H1 (cell line): ENCODE measurements around the gene IL13RA1. TPM values are rescaled to one million over a fixed set of nuclear protein-coding genes. Genes with fewer than 3 reads are reported as not detected.

Experiments used
- CREB1 ChIP-seq: IDR thresholded peaks from 2 replicates; pipeline ENCODE4 v1.6.1; 2012; ENCODE audit warnings: inconsistent platforms
- RBBP5 ChIP-seq: IDR thresholded peaks from 2 replicates; pipeline ENCODE4 v1.7.1; 2012; ENCODE audit warnings: low read depth, mild to moderate bottlenecking, inconsistent platforms, low read length, moderate library complexity, borderline replicate concordance
- TEAD4 ChIP-seq: IDR thresholded peaks from 2 replicates; pipeline ENCODE4 v1.6.1; 2012; ENCODE audit warnings: low read depth, low read length, inconsistent platforms, mixed read lengths
- polyA plus RNA-seq, 7 experiments: library from polyadenylated mRNA; depleted of rRNA in 3 of 7; stranded (reverse) in 5 of 7; unstranded in 2 of 7; fragments of >200 nt in 5 of 7; fragments of 200-250 nt in 2 of 7; gene quantifications; 1 replicate in 5 of 7; 2 replicates in 1 of 7; 4 replicates in 1 of 7; pipeline versions ENCODE4 v1.2.1 to v1.2.3, GENCODE V29; 2011 to 2013; ENCODE audit warnings: missing spikeins in 2 of 7, mixed read lengths in 2 of 7
- total RNA-seq: library from RNA; stranded (reverse); fragmentation: NEBNext Ultra II Directional; extraction: Animal tissue kit (Norgen Biotek cat#: 25700); gene quantifications from 2 replicates; pipeline ENCODE4 v1.2.1, GENCODE V29; 2021
- TF ChIP-seq, protein P1 (sequence below), 3 experiments: IDR thresholded peaks; 1 replicate in 2 of 3; 2 replicates in 1 of 3; pipeline versions ENCODE4 v1.5.1 to v1.6.1; 2011; ENCODE audit warnings: low read length in 3 of 3, mild to moderate bottlenecking in 3 of 3, inconsistent platforms in 2 of 3, low read depth in 1 of 3, moderate library complexity in 1 of 3; ENCODE audit not compliant: insufficient read depth in 1 of 3; ENCODE audit errors: control extremely low read depth in 1 of 3
- TF ChIP-seq, protein P2 (sequence below): fragments of 300-600 bp; sonication (generic); IDR thresholded peaks from 2 replicates; pipeline ENCODE4 v1.7.1; 2012; ENCODE audit warnings: low read length, moderate library complexity, mild to moderate bottlenecking, inconsistent platforms; ENCODE audit not compliant: insufficient replicate concordance
- TF ChIP-seq, protein P3 (sequence below): IDR thresholded peaks from 2 replicates; pipeline ENCODE4 v1.6.1; 2011; ENCODE audit warnings: low read depth, mild to moderate bottlenecking, low read length; ENCODE audit not compliant: insufficient read depth

The IL13RA1 gene
- total and polyA plus RNA-seq, 2 of the 8 experiments (the other 6 are each of a cell fraction or from before 2014, with no cell fraction given): 3.3 to 9.4 TPM

DNA sequence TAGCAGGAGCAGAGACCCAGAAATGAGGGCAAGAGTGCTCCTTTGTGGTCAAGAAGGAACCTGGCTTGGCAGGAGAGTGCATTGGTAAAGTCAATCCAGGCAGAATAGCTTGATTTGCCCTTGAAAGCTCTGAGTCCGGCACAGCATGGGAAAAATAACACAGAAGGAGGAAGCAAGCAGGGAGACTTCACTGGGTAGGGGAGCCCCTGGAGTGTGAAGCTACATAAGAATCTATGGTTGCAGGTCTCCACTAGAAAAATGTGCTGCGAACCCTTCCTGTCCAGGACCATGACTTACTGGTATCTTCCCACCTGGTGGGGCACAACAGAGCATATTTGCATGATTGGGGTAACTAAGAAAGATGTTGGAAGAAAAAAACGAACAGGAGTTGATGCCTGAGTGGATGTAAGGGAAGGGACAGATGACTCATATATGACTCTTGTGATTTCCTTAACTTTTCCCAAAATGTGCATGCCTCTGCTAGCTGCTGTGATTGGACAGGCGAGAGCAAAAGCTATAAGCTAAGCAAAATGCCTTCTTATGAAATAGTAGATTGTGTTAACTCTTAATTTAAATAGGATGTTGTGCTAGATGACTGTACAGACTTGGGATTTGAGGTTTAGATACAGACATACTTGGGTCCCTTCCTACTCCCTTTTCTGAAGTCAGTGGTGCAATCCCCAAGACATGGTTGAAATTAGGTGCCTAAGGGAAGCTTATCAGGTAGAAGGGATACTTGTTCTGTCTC lies 3.3 kb downstream of the IL13RA1 start (continued):
- TF ChIP-seq, protein P1, sequence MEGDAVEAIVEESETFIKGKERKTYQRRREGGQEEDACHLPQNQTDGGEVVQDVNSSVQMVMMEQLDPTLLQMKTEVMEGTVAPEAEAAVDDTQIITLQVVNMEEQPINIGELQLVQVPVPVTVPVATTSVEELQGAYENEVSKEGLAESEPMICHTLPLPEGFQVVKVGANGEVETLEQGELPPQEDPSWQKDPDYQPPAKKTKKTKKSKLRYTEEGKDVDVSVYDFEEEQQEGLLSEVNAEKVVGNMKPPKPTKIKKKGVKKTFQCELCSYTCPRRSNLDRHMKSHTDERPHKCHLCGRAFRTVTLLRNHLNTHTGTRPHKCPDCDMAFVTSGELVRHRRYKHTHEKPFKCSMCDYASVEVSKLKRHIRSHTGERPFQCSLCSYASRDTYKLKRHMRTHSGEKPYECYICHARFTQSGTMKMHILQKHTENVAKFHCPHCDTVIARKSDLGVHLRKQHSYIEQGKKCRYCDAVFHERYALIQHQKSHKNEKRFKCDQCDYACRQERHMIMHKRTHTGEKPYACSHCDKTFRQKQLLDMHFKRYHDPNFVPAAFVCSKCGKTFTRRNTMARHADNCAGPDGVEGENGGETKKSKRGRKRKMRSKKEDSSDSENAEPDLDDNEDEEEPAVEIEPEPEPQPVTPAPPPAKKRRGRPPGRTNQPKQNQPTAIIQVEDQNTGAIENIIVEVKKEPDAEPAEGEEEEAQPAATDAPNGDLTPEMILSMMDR (IDR thresholded peaks at IDR 0.05; ENCODE audit: control extremely low read depth in 1 of 3, insufficient read depth in 1 of 3, low read depth in 1 of 3, low read length in 3 of 3): no peak
- TF ChIP-seq RBBP5 (no peak), CREB1 (no peak), TEAD4 (no peak)
- TF ChIP-seq, protein P2, sequence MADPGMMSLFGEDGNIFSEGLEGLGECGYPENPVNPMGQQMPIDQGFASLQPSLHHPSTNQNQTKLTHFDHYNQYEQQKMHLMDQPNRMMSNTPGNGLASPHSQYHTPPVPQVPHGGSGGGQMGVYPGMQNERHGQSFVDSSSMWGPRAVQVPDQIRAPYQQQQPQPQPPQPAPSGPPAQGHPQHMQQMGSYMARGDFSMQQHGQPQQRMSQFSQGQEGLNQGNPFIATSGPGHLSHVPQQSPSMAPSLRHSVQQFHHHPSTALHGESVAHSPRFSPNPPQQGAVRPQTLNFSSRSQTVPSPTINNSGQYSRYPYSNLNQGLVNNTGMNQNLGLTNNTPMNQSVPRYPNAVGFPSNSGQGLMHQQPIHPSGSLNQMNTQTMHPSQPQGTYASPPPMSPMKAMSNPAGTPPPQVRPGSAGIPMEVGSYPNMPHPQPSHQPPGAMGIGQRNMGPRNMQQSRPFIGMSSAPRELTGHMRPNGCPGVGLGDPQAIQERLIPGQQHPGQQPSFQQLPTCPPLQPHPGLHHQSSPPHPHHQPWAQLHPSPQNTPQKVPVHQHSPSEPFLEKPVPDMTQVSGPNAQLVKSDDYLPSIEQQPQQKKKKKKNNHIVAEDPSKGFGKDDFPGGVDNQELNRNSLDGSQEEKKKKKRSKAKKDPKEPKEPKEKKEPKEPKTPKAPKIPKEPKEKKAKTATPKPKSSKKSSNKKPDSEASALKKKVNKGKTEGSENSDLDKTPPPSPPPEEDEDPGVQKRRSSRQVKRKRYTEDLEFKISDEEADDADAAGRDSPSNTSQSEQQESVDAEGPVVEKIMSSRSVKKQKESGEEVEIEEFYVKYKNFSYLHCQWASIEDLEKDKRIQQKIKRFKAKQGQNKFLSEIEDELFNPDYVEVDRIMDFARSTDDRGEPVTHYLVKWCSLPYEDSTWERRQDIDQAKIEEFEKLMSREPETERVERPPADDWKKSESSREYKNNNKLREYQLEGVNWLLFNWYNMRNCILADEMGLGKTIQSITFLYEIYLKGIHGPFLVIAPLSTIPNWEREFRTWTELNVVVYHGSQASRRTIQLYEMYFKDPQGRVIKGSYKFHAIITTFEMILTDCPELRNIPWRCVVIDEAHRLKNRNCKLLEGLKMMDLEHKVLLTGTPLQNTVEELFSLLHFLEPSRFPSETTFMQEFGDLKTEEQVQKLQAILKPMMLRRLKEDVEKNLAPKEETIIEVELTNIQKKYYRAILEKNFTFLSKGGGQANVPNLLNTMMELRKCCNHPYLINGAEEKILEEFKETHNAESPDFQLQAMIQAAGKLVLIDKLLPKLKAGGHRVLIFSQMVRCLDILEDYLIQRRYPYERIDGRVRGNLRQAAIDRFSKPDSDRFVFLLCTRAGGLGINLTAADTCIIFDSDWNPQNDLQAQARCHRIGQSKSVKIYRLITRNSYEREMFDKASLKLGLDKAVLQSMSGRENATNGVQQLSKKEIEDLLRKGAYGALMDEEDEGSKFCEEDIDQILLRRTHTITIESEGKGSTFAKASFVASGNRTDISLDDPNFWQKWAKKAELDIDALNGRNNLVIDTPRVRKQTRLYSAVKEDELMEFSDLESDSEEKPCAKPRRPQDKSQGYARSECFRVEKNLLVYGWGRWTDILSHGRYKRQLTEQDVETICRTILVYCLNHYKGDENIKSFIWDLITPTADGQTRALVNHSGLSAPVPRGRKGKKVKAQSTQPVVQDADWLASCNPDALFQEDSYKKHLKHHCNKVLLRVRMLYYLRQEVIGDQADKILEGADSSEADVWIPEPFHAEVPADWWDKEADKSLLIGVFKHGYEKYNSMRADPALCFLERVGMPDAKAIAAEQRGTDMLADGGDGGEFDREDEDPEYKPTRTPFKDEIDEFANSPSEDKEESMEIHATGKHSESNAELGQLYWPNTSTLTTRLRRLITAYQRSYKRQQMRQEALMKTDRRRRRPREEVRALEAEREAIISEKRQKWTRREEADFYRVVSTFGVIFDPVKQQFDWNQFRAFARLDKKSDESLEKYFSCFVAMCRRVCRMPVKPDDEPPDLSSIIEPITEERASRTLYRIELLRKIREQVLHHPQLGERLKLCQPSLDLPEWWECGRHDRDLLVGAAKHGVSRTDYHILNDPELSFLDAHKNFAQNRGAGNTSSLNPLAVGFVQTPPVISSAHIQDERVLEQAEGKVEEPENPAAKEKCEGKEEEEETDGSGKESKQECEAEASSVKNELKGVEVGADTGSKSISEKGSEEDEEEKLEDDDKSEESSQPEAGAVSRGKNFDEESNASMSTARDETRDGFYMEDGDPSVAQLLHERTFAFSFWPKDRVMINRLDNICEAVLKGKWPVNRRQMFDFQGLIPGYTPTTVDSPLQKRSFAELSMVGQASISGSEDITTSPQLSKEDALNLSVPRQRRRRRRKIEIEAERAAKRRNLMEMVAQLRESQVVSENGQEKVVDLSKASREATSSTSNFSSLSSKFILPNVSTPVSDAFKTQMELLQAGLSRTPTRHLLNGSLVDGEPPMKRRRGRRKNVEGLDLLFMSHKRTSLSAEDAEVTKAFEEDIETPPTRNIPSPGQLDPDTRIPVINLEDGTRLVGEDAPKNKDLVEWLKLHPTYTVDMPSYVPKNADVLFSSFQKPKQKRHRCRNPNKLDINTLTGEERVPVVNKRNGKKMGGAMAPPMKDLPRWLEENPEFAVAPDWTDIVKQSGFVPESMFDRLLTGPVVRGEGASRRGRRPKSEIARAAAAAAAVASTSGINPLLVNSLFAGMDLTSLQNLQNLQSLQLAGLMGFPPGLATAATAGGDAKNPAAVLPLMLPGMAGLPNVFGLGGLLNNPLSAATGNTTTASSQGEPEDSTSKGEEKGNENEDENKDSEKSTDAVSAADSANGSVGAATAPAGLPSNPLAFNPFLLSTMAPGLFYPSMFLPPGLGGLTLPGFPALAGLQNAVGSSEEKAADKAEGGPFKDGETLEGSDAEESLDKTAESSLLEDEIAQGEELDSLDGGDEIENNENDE: no peak
- TF ChIP-seq, protein P3, sequence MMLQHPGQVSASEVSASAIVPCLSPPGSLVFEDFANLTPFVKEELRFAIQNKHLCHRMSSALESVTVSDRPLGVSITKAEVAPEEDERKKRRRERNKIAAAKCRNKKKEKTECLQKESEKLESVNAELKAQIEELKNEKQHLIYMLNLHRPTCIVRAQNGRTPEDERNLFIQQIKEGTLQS: no peak
